DND-41 (cell line): Measurements from ENCODE around the gene OR1E2.

ENCODE experiments used
- EZH2 ChIP-seq: IDR thresholded peaks from 3 replicates; pipeline ENCODE4 v1.6.1; 2012; ENCODE audit warnings: borderline replicate concordance, low read depth, mild to moderate bottlenecking, moderate library complexity, low read length, inconsistent platforms; ENCODE audit not compliant: severe bottlenecking
- TF ChIP-seq, protein P1 (sequence below): IDR thresholded peaks from 2 replicates; pipeline ENCODE4 v1.5.1; 2012; ENCODE audit warnings: borderline replicate concordance, low read length, moderate library complexity, mild to moderate bottlenecking; ENCODE audit not compliant: poor library complexity, severe bottlenecking; ENCODE audit errors: extremely low read depth

DNA sequence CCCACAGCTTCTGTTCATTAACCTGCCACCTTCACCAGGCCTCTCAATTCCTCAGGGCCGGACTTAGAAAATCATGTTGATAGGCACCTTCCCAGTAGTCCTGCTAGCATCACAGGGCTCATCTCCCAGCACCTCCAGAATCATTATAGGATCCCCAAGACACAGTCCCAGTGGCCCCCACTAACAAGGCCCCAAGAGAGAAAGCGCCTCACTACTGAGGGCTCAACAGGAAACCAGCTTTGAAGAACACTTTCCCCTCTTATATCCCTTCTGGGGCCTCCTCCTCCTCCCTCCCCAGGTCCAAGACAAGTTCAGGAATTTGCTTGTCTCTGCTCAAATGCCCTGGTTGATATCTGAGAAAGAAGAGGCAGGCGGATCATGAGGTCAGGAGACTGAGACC is 22.6 kb downstream of the OR1E2 start, which contains the start of gene OR3A3:
- TF ChIP-seq EZH2 = no peak
- TF ChIP-seq, protein P1, sequence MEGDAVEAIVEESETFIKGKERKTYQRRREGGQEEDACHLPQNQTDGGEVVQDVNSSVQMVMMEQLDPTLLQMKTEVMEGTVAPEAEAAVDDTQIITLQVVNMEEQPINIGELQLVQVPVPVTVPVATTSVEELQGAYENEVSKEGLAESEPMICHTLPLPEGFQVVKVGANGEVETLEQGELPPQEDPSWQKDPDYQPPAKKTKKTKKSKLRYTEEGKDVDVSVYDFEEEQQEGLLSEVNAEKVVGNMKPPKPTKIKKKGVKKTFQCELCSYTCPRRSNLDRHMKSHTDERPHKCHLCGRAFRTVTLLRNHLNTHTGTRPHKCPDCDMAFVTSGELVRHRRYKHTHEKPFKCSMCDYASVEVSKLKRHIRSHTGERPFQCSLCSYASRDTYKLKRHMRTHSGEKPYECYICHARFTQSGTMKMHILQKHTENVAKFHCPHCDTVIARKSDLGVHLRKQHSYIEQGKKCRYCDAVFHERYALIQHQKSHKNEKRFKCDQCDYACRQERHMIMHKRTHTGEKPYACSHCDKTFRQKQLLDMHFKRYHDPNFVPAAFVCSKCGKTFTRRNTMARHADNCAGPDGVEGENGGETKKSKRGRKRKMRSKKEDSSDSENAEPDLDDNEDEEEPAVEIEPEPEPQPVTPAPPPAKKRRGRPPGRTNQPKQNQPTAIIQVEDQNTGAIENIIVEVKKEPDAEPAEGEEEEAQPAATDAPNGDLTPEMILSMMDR = no peak
